Ovary (tissue), 9 donors: ENCODE measurements around the gene HIPK2. TPM values are rescaled to one million over a fixed set of nuclear protein-coding genes. Genes with fewer than 3 reads are reported as not detected.

ENCODE experiments used
- DNase-seq, 5 donors: peaks; one replicate each; pipeline ENCODE4 v3.0.0-alpha.2; 2019 to 2020
- H3K27ac ChIP-seq, 2 donors: fragments of 200-600 bp; one replicate each; pipeline versions ENCODE4 v1.5.1 to v1.8.0; 2019 to 2022
- H3K27me3 ChIP-seq: fragments of 200-600 bp; one replicate; pipeline ENCODE4 v1.8.0; 2022
- H3K36me3 ChIP-seq: fragments of 200-600 bp; sonication (generic); one replicate; pipeline ENCODE4 v1.5.1; 2019
- H3K4me1 ChIP-seq: one replicate; pipeline ENCODE4 v1.8.1; 2013; ENCODE audit warnings: mild to moderate bottlenecking, moderate library complexity; ENCODE audit not compliant: insufficient read depth
- H3K4me3 ChIP-seq: fragments of 200-600 bp; sonication (generic); one replicate; pipeline ENCODE4 v1.5.1; 2017
- H3K9me3 ChIP-seq, 2 donors: fragments of 200-600 bp in 1 of 2; sonication (generic) in 1 of 2; one replicate each; pipeline versions ENCODE4 v1.5.1 to v1.8.1; 2013 to 2019; ENCODE audit warnings: mild to moderate bottlenecking in 1 of 2, moderate library complexity in 1 of 2
- CTCF ChIP-seq, 3 donors: fragments of 450-650 bp in 2 of 3; fragments of 200-600 bp in 1 of 3; IDR thresholded peaks; one replicate each; pipeline versions ENCODE4 v1.5.1 to v1.8.0; 2016 to 2022; ENCODE audit warnings: antibody characterized with exemption in 3 of 3, mild to moderate bottlenecking in 1 of 3
- EP300 ChIP-seq: sonication (generic); formaldehyde crosslinking; IDR thresholded peaks from one replicate; pipeline ENCODE4 v1.6.1; 2017; ENCODE audit warnings: antibody characterized with exemption
- POLR2A ChIP-seq: fragments of 450-650 bp; IDR thresholded peaks from one replicate; pipeline ENCODE4 v1.6.1; 2017; ENCODE audit warnings: antibody characterized with exemption, mild to moderate bottlenecking, moderate library complexity
- WGBS, 3 donors: extraction: QIAGEN DNeasy Blood & Tissue Kit in 1 of 3; methylation state at CpG; one replicate each; pipeline versions ENCODE4 v1.1.5 to v1.1.7; 2013 to 2017; 5-methylcytosine and 5-hydroxymethylcytosine counted together
- intact Hi-C, 4 donors: fragments of 100-400 bp; cut with DNase I; formaldehyde crosslinking; loops; one replicate each; pipeline versions ENCODE4 v1.11.0 to v1.15.1; 2022 to 2023
- polyA plus RNA-seq, 2 donors: library from polyadenylated mRNA; stranded (reverse); fragments of 200-250 nt in 1 of 2; fragments of 350-450 nt in 1 of 2; fragmentation: Illumina TruSeq in 1 of 2; extraction: RNeasy Lipid Tissue Mini Kit (QIAGEN cat#74804) in 1 of 2; gene quantifications; one replicate each; pipeline ENCODE4 v1.2.3, GENCODE V29; 2013 to 2014
- total RNA-seq, 7 donors: library from RNA; depleted of rRNA in 2 of 7; stranded (reverse); fragments of >200 nt in 2 of 7; fragmentation: NEBNext Ultra II Directional in 3 of 7; extraction: Animal tissue kit (Norgen Biotek cat#: 25700) in 3 of 7; gene quantifications; one replicate each; pipeline versions ENCODE4 v1.1.0 to v1.2.4, GENCODE V29; 2016 to 2023
- donor health status: DM: no; HTN: no; CAD: no; lungs with moderate emphysema.
- donor health status: DM: no; HTN: no; CAD: no.
- donor health status: Bipolar disorder and iron deficiency.
- donor health status: DM: yes; HTN: yes; CAD: no.
- donor health status: DM: no; HTN: no; CAD: no.
- donor health status: DM: yes; HTN: yes; CAD: no.

HIPK2 gene
- total and polyA plus RNA-seq, 9 donors, result 7.3 to 38.4 (median 28.1) TPM

- WGBS, 3 donors, result 46 to 64% (median 61%) methylated on average over 6 of the region's 6 CpGs
- no peak overlapping the region for H3K27ac ChIP-seq
- H3K4me1 ChIP-seq, result peaks cover 15% of the 10 kb centered on the region
- no peak overlapping the region for H3K4me3 ChIP-seq
- intact Hi-C loops, result loop anchor here in 2 of 4 donors (5.0 to 10.0 kb wide), 2 partner anchors 35 to 87 kb away; partner anchors contain the start of gene HIPK2 (in 1 of the 2)
- H3K27me3 ChIP-seq, result no peaks in the 10 kb centered on the region
- no peaks in the 10 kb centered on the region for H3K9me3 ChIP-seq
- TF ChIP-seq CTCF (IDR thresholded peaks at IDR 0.05) (no peak), POLR2A (no peak), EP300 (no peak)
- H3K36me3 ChIP-seq, result no peaks in the 10 kb centered on the region
- DNase-seq, result no peak
Measured at GRCh38 chr7:139741789-139742344, 35.9 kb downstream of the HIPK2 start.

- H3K4me1 ChIP-seq, result peaks cover 15% of the 10 kb centered on the region
- DNase-seq, result no peak
- H3K27me3 ChIP-seq, result no peaks in the 10 kb centered on the region
- TF ChIP-seq EP300 (no peak), POLR2A (no peak), CTCF (IDR thresholded peaks at IDR 0.05) (no peak)
- intact Hi-C loops, result loop anchor here in 2 of 4 donors (5.0 to 10.0 kb wide), 2 partner anchors 36 to 86 kb away; partner anchors contain the start of gene HIPK2 (in 1 of the 2)
- no peak overlapping the region for H3K4me3 ChIP-seq
- no peak overlapping the region for H3K27ac ChIP-seq
- no peaks in the 10 kb centered on the region for H3K36me3 ChIP-seq
- no peaks in the 10 kb centered on the region for H3K9me3 ChIP-seq
- WGBS, 3 donors, result 45 to 72% (median 52%) methylated on average over 7 of the region's 7 CpGs
Measured at GRCh38 chr7:139741239-139741638, 36.6 kb downstream of the HIPK2 start.

GRCh38 chr7:139739863-139740597 is 37.8 kb downstream of the HIPK2 start:
- 90 to 92% (median 90%) methylated on average over 17 of the region's 17 CpGs for WGBS, 3 donors
- Histone ChIP-seq H3K9me3 (no peaks in the 10 kb centered on the region), H3K27ac (no peak overlapping the region), H3K4me3 (no peak overlapping the region), H3K36me3 (no peaks in the 10 kb centered on the region), H3K27me3 (no peaks in the 10 kb centered on the region), H3K4me1 (peaks cover 11% of the 10 kb centered on the region)
- DNase-seq, result no peak
- TF ChIP-seq CTCF (IDR thresholded peaks at IDR 0.05), result no peak
- no peak for TF ChIP-seq EP300
- no peak for TF ChIP-seq POLR2A
- intact Hi-C loops, result loop anchor here in 2 of 4 donors (5.0 to 10.0 kb wide), 2 partner anchors 37 to 85 kb away; partner anchors contain the start of gene HIPK2 (in 1 of the 2)

- H3K4me1 ChIP-seq, result peaks cover 13% of the 10 kb centered on the region
- WGBS, 3 donors, result 91% methylated on average over 3 of the region's 3 CpGs
- H3K27me3 ChIP-seq, result no peaks in the 10 kb centered on the region
- no peak overlapping the region for H3K4me3 ChIP-seq
- no peak overlapping the region for H3K27ac ChIP-seq
- H3K36me3 ChIP-seq, result no peaks in the 10 kb centered on the region
- DNase-seq, result no peak
- no peak for TF ChIP-seq POLR2A
- TF ChIP-seq CTCF (IDR thresholded peaks at IDR 0.05), result no peak
- no peak for TF ChIP-seq EP300
- no peaks in the 10 kb centered on the region for H3K9me3 ChIP-seq
- intact Hi-C loops, result no loop called here
Measured at GRCh38 chr7:139738772-139739171, 39.0 kb downstream of the HIPK2 start.
